ENCODE measurements around the gene C4orf36. TPM values are rescaled to one million over a fixed set of nuclear protein-coding genes. Genes with fewer than 3 reads are reported as not detected.

Gene C4orf36
- total and polyA plus RNA-seq, 2 donors (not counting 1 experiment from before 2014, with no cell fraction given) = 0.24 TPM; not detected in 1

- no peak for DNase-seq
- Histone ChIP-seq H3K27ac (ENCODE audit: low read length in 2 of 2) (no peak overlapping the region), H3K4me2 (replicated peaks; ENCODE audit: low read depth, low read length, poor library complexity, severe bottlenecking) (peak overlapping the region; percentile 64), H2AFZ (ENCODE audit: insufficient read depth, low read depth, low read length, poor library complexity, severe bottlenecking) (no peak overlapping the region), H3K27me3 (replicated peaks in 1 of 4; ENCODE audit: control extremely low read depth in 1 of 4, control insufficient read depth in 3 of 4, insufficient read depth in 4 of 4, low read length in 3 of 4) (no peaks in the 10 kb centered on the region), H3K36me3 (replicated peaks in 1 of 2; ENCODE audit: control extremely low read depth in 1 of 2, control insufficient read depth in 1 of 2, extremely low read depth in 1 of 2, insufficient read depth in 2 of 2, low read length in 1 of 2) (peaks cover 0 to 3% of the 10 kb centered on the region in 2 experiments), H3K4me1 (ENCODE audit: control insufficient read depth in 2 of 2, insufficient read depth in 2 of 2, low read length in 2 of 2) (peaks cover 67 to 72% of the 10 kb centered on the region in 2 donors), H3K9me3 (ENCODE audit: control extremely low read depth in 1 of 3, control insufficient read depth in 2 of 3, insufficient read depth in 1 of 3, low read length in 2 of 3) (no peaks in the 10 kb centered on the region), H3K9ac (ENCODE audit: low read length) (no peak overlapping the region), H3K4me3 (ENCODE audit: control extremely low read depth in 1 of 5, extremely low read depth in 1 of 5, insufficient read depth in 1 of 5, low read depth in 2 of 5, low read length in 4 of 5) (no peak overlapping the region), H3K79me2 (ENCODE audit: control insufficient read depth, insufficient read depth, low read length) (peaks cover 90% of the 10 kb centered on the region), H4K20me1 (ENCODE audit: control insufficient read depth, insufficient read depth, low read length, poor library complexity, severe bottlenecking) (peaks cover 34% of the 10 kb centered on the region)
- POLR2A ChIA-PET = no interaction called here
- Mint-ChIP-seq H3K27me3 (no peaks in the 10 kb centered on the region), H3K9me3 (ENCODE audit: insufficient read depth) (no peaks in the 10 kb centered on the region), H3K27ac (no peak overlapping the region), H3K4me1 (peaks cover 69% of the 10 kb centered on the region), H3K4me3 (no peak overlapping the region)
- WGBS (ENCODE audit: insufficient coverage) = 87% methylated on average over 10 of the region's 15 CpGs
- CTCF ChIA-PET = interaction anchor here (0.6 to 8.5 kb wide), 5 partner anchors 18 to 152 kb away, joined by 3 to 109 read pairs (median 83); no protein-coding TSS in a partner anchor
- intact Hi-C loops (cut with micrococcal nuclease) = no loop called here
- no peak for ATAC-seq (ENCODE audit: low read depth)
- no peak for TF ChIP-seq EZH2 (IDR thresholded peaks at IDR 0.05; ENCODE audit: borderline replicate concordance, insufficient read depth, low read depth, low read length, poor library complexity, severe bottlenecking)
- no peak for TF ChIP-seq CTCF (IDR thresholded peaks at IDR 0.05)
Measured at GRCh38 chr4:86940920-86941460, 48.8 kb upstream of the C4orf36 start.
